Mammary epithelial cell (primary cell): ENCODE measurements around the gene NECAB3.

Experiments used
- CTCF ChIP-seq, 2 donors: IDR thresholded peaks in 1 of 2; conservative IDR thresholded peaks in 1 of 2; 2 replicates each; pipeline ENCODE4 v1.5.1; 2011 to 2012; ENCODE audit warnings: inconsistent platforms in 2 of 2, low read length in 2 of 2, mild to moderate bottlenecking in 2 of 2, control low read depth in 1 of 2, low read depth in 1 of 2; ENCODE audit not compliant: insufficient read depth in 1 of 2; ENCODE audit errors: extremely low read depth in 1 of 2
- EZH2 ChIP-seq: IDR thresholded peaks from 2 replicates; pipeline ENCODE4 v1.6.1; 2012; ENCODE audit warnings: low read length, inconsistent platforms, borderline replicate concordance

DNA sequence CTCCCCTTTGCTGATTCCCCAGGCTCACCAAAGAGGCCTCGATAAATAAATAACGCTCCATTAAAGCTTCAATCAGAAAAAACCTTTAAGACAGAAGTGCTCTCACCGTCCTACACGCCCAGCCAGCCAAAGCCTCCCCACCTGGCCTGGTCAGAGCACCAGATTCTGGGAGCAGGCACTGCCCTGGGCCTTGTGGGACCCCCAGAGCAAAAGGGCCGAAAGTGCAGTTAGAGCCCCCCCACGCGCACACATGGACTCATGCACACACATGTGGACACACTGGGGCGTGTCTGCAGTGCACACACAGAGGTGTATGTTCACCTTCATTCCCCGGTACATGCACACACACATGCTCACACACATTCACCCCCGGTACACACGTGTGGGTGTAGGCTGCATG, 1.9 kb upstream of the NECAB3 start:
- TF ChIP-seq EZH2 (no peak), CTCF (conservative IDR thresholded peaks at IDR 0.05 in 1 of 2, IDR thresholded peaks at IDR 0.05 in 1 of 2; ENCODE audit: extremely low read depth in 1 of 2, insufficient read depth in 1 of 2, low read depth in 1 of 2, low read length in 2 of 2) (no peak)
